BE2C (cell line): ENCODE measurements around the gene MAP3K7.
A peak's percentile ranks its signal among the peaks of the same experiment; 100 is the strongest.
"Not testable (repeated sequence)": the region's sequence is repeated elsewhere in the genome, so short reads cannot be mapped to it uniquely, and the experiment has no call there.

ENCODE experiments used
- DNase-seq: peaks from one replicate; pipeline ENCODE4 v3.0.0-alpha.2; 2020
- H3K27me3 ChIP-seq: fragments of 250-450 bp; sonication (Bioruptor Pico); 2 replicates; pipeline ENCODE4 v1.5.1; 2020; ENCODE audit warnings: mild to moderate bottlenecking
- H3K36me3 ChIP-seq: fragments of 250-450 bp; sonication (Bioruptor Pico); 2 replicates; pipeline ENCODE4 v1.5.1; 2020; ENCODE audit warnings: mild to moderate bottlenecking
- H3K4me1 ChIP-seq: fragments of 250-450 bp; sonication (Bioruptor Pico); 2 replicates; pipeline ENCODE4 v1.5.1; 2020
- H3K4me3 ChIP-seq: 2 replicates; pipeline ENCODE4 v1.5.1; 2011; ENCODE audit warnings: low read depth, low read length
- H3K9me3 ChIP-seq: fragments of 250-450 bp; sonication (Bioruptor Pico); 2 replicates; pipeline ENCODE4 v1.5.1; 2020
- TF ChIP-seq, protein P1 (sequence below): IDR thresholded peaks from 2 replicates; pipeline ENCODE4 v1.5.1; 2012; ENCODE audit warnings: mild to moderate bottlenecking, low read depth, low read length

MAP3K7 gene

DNA sequence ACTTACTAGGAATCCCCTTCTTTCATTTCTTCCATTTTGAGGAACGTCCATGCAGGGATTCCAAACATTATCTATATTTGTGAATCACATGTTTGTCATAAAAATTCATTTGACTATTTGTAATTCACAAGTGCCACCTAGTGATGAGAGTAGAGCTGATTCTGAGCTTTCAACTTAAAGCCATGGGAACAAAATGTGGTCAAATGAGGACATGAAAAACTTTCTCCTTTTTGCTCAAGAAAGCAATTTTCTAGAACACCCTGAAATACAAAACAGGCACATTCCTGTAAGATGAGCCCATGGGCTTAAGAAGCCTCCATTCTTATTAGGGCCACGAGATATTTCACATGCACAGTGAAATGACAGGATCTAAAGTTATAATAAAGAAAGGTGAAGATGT lies 12.3 kb downstream of the MAP3K7 start:
- DNase-seq: no peak
- H3K4me3 ChIP-seq: no peak overlapping the region
- TF ChIP-seq, protein P1, sequence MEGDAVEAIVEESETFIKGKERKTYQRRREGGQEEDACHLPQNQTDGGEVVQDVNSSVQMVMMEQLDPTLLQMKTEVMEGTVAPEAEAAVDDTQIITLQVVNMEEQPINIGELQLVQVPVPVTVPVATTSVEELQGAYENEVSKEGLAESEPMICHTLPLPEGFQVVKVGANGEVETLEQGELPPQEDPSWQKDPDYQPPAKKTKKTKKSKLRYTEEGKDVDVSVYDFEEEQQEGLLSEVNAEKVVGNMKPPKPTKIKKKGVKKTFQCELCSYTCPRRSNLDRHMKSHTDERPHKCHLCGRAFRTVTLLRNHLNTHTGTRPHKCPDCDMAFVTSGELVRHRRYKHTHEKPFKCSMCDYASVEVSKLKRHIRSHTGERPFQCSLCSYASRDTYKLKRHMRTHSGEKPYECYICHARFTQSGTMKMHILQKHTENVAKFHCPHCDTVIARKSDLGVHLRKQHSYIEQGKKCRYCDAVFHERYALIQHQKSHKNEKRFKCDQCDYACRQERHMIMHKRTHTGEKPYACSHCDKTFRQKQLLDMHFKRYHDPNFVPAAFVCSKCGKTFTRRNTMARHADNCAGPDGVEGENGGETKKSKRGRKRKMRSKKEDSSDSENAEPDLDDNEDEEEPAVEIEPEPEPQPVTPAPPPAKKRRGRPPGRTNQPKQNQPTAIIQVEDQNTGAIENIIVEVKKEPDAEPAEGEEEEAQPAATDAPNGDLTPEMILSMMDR: peak; percentile 16; the same call in 1 of the 2 replicates
- no peaks in the 10 kb centered on the region for H3K9me3 ChIP-seq
- no peaks in the 10 kb centered on the region for H3K4me1 ChIP-seq
- peaks cover 4% of the 10 kb centered on the region; the same call in 1 of the 2 replicates for H3K36me3 ChIP-seq
- no peaks in the 10 kb centered on the region for H3K27me3 ChIP-seq

DNA sequence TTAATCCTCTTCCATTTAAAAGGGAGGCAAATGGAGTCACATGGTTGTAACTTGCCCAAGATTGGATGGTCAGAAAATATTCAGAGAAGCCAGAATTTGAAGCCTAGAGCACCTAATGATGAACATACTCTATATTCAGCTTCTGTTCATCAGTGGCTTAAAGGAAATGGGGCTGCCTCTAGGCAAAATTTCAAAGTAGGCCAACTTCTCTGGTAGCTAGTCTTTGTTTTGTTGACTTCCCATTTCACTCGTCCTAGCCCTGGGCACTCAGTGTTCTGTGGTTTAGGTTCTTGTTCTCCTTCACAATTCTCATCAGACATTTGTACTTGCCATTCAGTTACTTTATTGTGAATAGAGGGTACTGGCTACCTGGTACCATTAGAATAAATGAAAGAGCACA lies 13.2 kb downstream of the MAP3K7 start:
- Histone ChIP-seq H3K36me3 (peaks cover 4% of the 10 kb centered on the region; the same call in 1 of the 2 replicates), H3K4me1 (no peaks in the 10 kb centered on the region), H3K4me3 (no peak overlapping the region), H3K9me3 (no peaks in the 10 kb centered on the region), H3K27me3 (no peaks in the 10 kb centered on the region)
- DNase-seq: no peak
- TF ChIP-seq, protein P1: no peak

DNA sequence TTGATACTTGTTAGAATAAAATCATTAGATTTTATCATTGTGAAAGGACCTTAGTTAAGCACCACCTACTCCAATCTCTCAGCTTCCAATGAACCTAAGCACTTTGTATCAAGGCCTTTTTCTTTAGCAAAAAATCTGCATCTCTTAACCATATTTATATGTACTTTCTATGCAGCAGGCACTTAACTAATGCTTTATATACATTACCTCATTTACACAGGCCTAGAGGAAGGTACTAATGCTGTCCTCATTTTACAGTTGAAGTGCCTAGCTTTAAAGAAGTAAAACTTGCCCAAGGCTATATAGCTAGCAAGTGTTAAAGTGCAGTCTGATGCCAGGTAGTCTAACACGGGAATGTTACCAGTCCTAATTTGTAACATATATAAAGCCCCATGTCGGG lies 14.0 kb downstream of the MAP3K7 start:
- DNase-seq: no peak
- Histone ChIP-seq H3K9me3 (no peaks in the 10 kb centered on the region), H3K4me1 (no peaks in the 10 kb centered on the region), H3K4me3 (no peak overlapping the region), H3K36me3 (peaks cover 4% of the 10 kb centered on the region; the same call in 1 of the 2 replicates), H3K27me3 (no peaks in the 10 kb centered on the region)
- TF ChIP-seq, protein P1: no peak

DNA sequence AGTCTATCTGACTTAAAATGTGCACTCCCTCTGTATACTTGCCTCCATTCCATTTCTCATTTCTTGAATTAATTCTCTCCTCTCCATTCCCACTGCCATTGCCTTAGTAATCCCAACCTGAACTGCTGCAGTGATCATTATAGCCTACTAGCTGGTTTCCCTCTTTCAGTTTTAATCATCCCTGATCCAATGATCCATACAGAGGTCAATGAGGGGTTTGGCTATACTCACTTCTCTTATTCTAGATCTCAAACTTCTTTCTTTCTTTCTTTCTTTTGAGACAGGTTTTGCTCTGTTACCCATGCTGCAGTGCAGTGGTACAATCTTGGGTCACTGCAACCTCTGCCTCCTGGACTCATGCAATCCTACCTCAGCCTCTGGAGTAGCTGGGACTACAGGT lies 17.6 kb downstream of the MAP3K7 start:
- peaks cover 5% of the 10 kb centered on the region; the same call in 1 of the 2 replicates for H3K36me3 ChIP-seq
- DNase-seq: no peak
- no peaks in the 10 kb centered on the region for H3K4me1 ChIP-seq
- no peaks in the 10 kb centered on the region for H3K9me3 ChIP-seq
- no peak overlapping the region for H3K4me3 ChIP-seq
- TF ChIP-seq, protein P1: no peak
- H3K27me3 ChIP-seq: no peaks in the 10 kb centered on the region

DNA sequence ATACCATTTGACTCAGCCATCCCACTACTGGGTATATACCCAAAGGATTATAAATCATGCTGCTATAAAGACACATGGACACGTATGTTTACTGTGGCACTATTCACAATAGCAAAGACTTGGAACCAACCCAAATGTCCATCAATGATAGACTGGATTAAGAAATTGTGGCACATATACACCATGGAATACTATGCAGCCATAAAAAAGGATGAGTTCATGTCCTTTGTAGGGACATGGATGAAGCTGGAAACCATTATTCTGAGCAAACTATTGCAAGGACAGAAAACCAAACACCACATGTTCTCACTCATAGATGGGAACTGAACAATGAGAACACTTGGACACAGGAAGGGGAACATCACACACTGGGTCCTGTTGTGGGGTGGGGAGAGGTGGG lies 19.2 kb downstream of the MAP3K7 start:
- H3K4me3 ChIP-seq, H3K4me1 ChIP-seq, H3K27me3 ChIP-seq, H3K36me3 ChIP-seq, DNase-seq, H3K9me3 ChIP-seq: not testable (repeated sequence)

DNA sequence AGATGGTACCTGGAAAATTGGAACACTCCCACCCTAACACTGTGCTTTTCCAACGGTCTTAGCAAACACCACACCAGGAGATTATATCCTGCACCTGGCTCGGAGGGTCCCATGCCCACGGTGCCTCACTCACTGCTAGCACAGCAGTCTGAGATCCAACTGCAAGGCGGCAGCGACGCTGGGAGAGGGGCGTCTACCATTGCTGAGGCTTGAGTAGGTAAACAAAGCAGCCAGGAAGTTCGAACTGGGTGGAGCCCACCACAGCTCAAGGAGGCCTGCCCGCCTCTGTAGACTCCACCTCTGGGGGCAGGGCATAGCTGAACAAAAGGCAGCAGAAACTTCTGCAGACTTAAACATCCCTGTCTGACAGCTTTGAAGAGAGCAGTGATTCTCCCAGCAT lies 24.5 kb downstream of the MAP3K7 start:
- not testable (repeated sequence) for DNase-seq, H3K9me3 ChIP-seq, H3K4me1 ChIP-seq, H3K27me3 ChIP-seq, H3K4me3 ChIP-seq
- H3K36me3 ChIP-seq: peaks cover 19% of the 10 kb centered on the region

DNA sequence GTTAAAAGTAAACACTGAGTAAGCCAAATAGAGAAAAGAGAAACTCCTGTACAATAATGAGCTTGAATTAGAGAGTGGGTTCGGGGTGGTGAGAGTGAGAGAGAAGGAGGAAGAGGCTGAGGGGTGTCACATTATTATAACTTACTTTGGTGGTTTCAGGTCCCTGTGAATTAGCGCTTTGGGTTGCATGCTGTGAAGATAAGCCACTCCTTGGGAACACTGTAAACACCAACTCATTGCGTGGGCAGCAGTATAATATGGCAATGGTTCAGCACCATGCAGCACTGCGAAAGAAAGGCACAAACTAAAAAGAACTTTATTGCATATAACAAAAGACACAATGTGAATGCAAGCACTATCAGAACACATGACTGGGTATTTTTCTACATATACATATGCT lies 26.9 kb downstream of the MAP3K7 start:
- no peaks in the 10 kb centered on the region for H3K27me3 ChIP-seq
- H3K9me3 ChIP-seq: no peaks in the 10 kb centered on the region; the same call in 1 of the 2 replicates
- H3K4me3 ChIP-seq: no peak overlapping the region
- no peak for DNase-seq
- no peaks in the 10 kb centered on the region for H3K4me1 ChIP-seq
- TF ChIP-seq, protein P1: no peak
- peaks cover 24% of the 10 kb centered on the region for H3K36me3 ChIP-seq
